Pulmonary artery endothelial cell (primary cell): ENCODE data around the gene PSENEN. TPM values are rescaled to one million over a fixed set of nuclear protein-coding genes. Genes with fewer than 3 reads are reported as not detected.

Experiments used
- DNase-seq: peaks from one replicate; pipeline ENCODE4 v3.0.0-alpha.2; 2011; ENCODE audit warnings: low read depth, low spot score
- total RNA-seq: library from RNA; depleted of rRNA; stranded (reverse); fragments of >200 nt; gene quantifications from 2 replicates; pipeline ENCODE4 v1.2.3, GENCODE V29; 2014

PSENEN gene
- total RNA-seq, 1 donor from 2014 or later = 17.7 TPM

DNA sequence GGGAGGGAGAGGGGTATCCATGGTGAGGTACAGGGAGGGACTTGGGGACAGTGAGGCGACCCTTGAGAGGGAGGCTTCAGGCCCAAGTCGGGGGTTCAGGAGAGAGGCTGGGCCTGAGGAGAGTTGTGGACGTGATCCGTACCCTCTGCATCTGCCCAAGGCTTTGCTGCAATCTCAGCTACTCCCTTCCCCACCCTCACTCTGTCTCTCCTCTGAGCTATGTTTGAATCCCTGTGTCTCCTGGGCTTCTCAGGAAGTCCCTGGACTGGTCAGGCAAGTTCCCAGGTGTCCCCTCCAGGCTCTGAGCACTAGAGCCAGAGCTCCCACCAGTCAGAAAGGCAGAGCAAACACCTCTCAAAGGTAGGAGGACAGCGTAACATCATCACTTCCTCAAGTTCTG, 4.7 kb downstream of the PSENEN start:
- DNase-seq = no peak

- no peak for DNase-seq
Measured at GRCh38 chr19:35751839-35752745, 6.6 kb downstream of the PSENEN start.

GRCh38 chr19:35752746-35753350, 7.4 kb downstream of the PSENEN start:
- no peak for DNase-seq

DNA sequence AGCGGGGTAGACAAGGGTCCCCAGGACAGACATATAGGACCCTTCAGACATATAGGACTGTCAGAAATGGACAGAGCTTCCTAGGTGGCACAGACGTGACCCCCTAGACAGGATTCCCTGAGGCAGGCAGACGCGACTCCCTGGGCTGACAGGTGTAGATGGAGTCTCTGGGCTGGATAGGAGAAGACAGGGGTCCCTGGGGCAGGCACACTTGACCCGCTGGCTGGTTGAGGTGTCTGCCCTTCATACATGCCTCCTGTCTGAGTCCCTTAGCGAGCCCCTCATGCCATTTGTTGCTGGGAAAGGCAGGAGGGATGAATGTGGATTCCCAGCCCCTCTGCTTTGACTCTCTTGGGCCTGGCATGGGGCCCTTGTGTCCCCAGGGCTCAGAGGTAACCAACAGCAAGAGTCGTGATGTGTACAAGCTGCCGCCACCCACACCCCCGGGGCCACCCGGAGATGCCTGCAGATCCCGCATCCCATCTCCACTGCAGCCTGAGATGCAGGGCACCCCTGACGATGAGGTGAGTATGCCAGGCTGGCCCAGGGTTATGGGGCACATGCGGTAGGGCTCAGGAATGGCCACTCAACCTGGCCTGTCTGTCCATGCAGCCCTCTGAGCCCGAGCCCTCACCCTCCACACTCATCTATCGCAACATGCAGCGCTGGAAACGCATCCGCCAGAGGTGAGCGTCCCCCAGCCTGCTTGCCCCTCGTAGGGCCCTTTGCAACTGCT, 8.4 kb downstream of the PSENEN start:
- no peak for DNase-seq

DNA sequence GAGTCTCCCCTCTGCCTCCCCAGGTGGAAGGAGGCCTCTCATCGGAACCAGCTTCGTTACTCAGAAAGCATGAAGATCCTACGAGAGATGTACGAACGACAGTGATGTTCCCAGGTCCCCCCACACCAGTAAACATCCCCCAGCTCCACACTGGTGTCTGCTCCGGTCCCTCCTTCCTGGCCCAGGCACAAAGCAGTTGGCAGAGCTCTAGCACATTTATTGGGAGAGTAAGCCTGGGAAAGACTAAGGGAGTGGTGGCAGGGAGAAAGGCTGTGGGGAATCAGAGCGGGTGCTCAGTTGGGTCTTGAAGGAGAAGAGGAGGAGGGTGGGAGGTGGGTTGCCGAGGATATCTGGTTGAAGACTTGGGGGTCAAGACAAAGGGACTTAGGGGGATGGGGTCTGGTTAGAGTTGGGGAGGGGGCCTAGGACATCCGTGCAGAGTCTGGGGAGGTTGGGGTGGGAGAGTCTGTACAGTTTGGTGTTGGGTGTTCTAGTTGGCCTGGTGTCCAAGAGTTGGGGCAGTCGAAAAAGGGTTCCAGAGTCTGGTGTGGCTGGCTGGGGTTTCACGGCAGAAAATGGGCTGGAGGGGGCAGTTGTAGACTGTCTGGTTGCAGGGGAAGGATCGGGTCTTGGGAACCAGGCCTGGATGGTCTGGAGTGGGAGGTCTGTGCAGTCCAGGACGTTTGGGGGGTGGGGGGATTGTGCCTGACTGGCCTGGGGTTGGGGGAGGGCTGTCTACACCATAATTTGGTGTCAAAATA, 9.1 kb downstream of the PSENEN start:
- no peak for DNase-seq

DNA sequence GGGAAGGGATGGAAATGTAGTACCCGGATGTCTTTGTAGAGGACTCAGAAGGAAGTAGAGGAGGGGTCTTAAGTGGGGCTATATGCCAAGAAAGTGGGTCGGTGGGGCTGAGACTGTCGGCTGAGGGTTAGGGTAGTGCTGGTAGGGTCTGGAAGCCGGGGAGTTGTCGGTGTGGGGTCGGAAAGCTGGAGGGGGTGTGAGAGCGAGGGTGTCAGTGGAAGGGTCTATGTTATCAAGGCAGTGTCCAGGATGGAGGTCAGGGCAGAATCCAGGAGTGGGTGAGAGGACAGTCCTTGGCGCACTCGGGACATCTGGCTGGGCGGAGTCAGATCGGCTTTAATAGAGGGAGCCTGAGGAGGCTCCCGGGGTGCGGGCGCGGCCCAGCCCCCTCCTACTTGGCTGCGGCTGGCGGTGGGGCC, 9.7 kb downstream of the PSENEN start:
- DNase-seq = no peak

GRCh38 chr19:35755550-35756376, 10.3 kb downstream of the PSENEN start:
- no peak for DNase-seq

- no peak for DNase-seq
Measured at GRCh38 chr19:35756377-35757230, 11.2 kb downstream of the PSENEN start, which contains the start of gene HSPB6. Gene HSPB6 (minus strand): TSS chr19:35757029. CDS start chr19:35757008, 21 bp downstream.

DNA sequence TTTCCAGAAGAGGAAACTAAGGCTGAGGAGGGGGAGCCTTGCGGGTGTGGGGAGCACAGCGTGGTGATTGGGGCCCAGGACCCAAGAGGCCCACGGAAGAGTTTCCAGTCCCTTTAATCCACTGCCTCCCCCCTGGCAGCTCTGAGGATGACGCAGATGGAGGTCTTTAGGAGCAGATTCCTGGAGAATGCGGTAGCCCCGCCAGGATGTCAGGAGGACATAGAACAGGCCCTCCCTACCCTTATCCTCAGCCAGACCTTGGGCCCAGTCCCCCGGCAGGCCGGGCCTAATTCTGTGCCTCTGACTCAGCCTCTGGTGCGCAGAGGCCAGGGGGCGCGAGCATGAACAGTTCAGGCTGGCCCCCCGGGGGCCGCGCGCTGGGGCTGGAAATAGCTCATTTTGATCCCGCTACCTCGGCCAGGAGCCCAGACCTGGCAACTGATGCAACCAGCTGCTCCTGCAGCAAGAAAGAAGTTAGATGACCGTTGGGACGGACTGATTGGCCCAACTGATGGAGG, 11.8 kb downstream of the PSENEN start:
- DNase-seq = no peak

- DNase-seq = peak; percentile 98
Measured at GRCh38 chr19:35757749-35758608, 12.5 kb downstream of the PSENEN start, which contains the start of gene PROSER3. Gene PROSER3 (plus strand): TSS chr19:35758176. CDS start chr19:35758216, 40 bp downstream.

- no peak for DNase-seq
Measured at GRCh38 chr19:35759697-35760096, 14.2 kb downstream of the PSENEN start.

GRCh38 chr19:35760711-35761349, 15.4 kb downstream of the PSENEN start:
- no peak for DNase-seq

DNA sequence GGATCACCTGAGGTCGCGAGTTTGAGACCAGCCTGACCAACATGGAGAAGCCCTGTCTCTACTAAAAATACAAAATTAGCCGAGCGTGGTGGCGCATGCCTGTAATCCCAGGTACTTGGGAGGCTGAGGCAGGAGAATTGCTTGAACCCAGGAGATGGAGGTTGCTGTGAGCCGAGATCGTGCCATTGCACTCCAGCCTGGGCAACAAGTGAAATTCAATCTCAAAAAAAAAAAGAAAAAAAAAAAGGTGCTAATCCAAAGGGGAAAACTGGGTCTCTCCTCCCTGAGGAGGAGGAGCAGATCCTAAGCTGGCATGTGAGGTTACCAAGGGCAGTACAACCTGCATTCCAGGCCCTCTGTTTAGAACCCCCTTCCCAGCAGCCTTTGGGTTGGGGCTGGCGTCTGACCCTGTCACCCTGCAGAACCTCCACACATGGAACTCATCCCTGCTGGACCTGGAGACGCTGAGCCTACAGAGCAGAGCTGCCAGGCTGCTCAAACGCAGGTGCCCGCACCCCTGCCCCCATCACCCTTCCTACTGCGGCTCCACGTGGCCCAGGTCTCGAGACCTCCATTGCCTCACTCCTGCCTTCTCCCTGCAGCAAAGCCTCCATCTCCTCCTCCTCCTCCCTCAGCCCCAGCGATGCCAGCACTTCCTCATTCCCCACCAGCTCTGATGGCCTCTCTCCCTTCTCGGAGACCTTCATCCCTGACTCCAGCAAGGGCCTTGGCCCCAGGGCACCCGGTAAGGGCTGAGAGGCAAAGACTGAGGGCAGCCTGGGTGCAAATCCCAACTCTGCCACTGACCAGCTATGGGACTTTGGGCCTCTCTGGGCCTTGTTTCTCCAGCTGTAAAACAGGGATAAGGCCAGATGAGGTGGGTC, 19.2 kb downstream of the PSENEN start:
- DNase-seq = no peak

DNA sequence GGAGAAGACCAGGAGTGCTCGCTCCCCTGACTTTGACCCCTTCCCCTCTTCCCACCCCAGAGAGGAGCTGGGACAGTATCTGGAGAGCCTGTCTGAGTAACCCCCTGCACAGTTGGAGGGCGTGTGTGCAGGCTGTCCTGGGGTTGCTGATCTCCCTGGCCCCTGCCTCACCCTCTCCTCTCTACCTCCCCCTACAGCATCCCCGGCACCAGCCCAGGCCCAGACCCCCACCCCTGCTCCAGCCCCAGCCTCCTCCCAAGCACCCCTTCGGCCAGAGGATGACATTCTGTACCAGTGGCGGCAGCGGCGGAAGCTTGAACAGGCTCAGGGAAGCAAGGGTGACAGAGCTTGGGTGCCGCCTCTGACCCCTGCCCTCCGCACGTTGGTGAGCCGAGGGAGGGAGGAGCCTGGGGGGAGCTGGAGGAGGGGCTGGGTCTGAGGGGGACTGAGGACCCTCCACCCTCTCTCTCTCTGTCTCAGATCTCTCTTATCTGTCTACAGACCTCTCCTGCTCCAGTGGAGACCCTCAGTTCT, 21.2 kb downstream of the PSENEN start:
- DNase-seq = no peak

DNA sequence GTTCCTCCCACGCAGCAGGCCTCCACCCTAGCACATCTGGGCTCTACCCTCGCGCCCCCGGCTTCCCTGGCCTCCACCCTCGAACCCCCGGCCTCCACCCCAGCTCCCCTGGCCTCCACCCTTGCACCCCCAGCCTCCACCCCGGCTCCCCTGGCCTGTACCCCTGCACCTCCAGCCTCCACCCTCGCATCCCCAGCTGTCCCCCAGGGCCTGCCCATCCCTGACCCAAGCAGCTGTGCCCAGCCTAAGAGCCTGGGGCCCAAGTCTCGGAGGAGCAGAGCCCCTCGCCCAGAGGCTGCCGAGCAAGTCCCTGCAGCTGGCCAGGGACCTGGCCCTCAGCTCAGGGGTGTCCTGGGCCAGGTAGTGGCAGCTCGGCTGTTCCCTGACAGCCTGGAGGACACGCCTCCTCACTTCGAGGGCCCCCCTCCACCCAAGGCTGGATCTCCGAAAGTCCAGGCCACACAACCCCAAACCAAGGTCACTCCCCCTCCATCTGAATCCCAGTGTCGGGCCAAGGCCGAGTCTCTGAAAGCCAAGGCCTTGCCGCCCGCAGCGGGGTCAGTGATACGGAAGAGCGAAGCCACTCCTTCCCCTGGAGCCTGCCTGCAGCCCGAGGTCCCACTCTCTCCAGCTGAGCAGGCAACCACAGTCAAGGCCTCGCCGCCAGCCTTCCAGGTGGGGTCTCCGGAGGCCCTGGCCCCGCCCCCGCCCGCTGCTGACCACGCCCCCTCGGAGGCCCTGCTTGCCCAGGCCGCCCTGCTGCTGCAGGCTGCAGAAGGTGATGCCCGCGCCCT, 22.0 kb downstream of the PSENEN start:
- no peak for DNase-seq

DNA sequence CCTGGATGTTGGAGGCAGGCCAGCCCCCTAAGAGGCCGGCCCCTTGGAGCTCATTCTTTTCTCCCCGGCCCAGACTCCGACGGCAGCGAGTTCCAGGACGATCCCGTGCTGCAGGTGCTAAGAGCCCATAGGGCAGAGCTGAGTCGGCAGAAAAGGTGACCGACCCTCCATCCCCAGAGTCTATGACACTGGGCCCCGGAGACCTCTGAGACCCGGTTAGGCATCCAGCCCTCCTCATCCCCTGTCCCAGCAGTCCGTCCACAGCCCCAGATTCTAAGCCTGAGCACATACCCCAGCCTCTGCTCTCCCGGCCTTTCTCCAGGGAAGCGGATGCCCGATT, 22.6 kb downstream of the PSENEN start:
- DNase-seq = no peak
